Prostate gland (tissue), 2 donors: ENCODE results near the gene NRAP. TPM values are rescaled to one million over a fixed set of nuclear protein-coding genes. Genes with fewer than 3 reads are reported as not detected.

Experiments
- DNase-seq: peaks from one replicate; pipeline ENCODE4 v3.0.0-alpha.2; 2019; ENCODE audit warnings: low spot score
- H3K27ac ChIP-seq, 2 donors: fragments of 200-600 bp; sonication (generic); 2 replicates each; pipeline ENCODE4 v1.5.1; 2017 to 2019
- H3K27me3 ChIP-seq: fragments of 200-600 bp; sonication (generic); replicated peaks from 2 replicates; pipeline ENCODE4 v1.5.1; 2019; ENCODE audit not compliant: insufficient read depth
- H3K36me3 ChIP-seq, 2 donors: fragments of 200-600 bp; sonication (generic); 1 replicate in 1 of 2; 2 replicates in 1 of 2; pipeline versions ENCODE4 v1.5.1 to v1.8.1; 2017 to 2019
- H3K4me1 ChIP-seq: fragments of 200-600 bp; sonication (generic); replicated peaks from 2 replicates; pipeline ENCODE4 v1.5.1; 2019
- H3K4me3 ChIP-seq, 2 donors: fragments of 200-600 bp; sonication (generic); 2 replicates each; pipeline ENCODE4 v1.5.1; 2017 to 2019
- H3K9me3 ChIP-seq: fragments of 200-600 bp; sonication (generic); 2 replicates; pipeline ENCODE4 v1.5.1; 2017
- POLR2A ChIP-seq: fragments of 450-650 bp; IDR thresholded peaks from one replicate; pipeline ENCODE4 v1.6.1; 2016; ENCODE audit warnings: antibody characterized with exemption, mild to moderate bottlenecking
- POLR2AphosphoS5 ChIP-seq: sonication (generic); formaldehyde crosslinking; IDR thresholded peaks from one replicate; pipeline ENCODE4 v1.6.1; 2017; ENCODE audit warnings: antibody characterized with exemption
- WGBS: methylation state at CpG from one replicate; pipeline ENCODE4 v1.1.5; 2018; 5-methylcytosine and 5-hydroxymethylcytosine counted together
- intact Hi-C: fragments of 100-400 bp; cut with DNase I; formaldehyde crosslinking; loops from one replicate; pipeline ENCODE4 v1.14.2; 2022
- total RNA-seq, 2 donors: library from RNA; depleted of rRNA; stranded (reverse); fragments of >200 nt; gene quantifications; one replicate each; pipeline ENCODE4 v1.1.0, GENCODE V29; 2016
- TF ChIP-seq, protein P1 (sequence below), 4 experiments: fragments of 200-600 bp in 2 of 4; fragments of 450-650 bp in 2 of 4; sonication (generic) in 2 of 4; IDR thresholded peaks; 1 replicate in 3 of 4; 2 replicates in 1 of 4; pipeline ENCODE4 v1.5.1; 2016 to 2019; ENCODE audit warnings: antibody characterized with exemption in 4 of 4, mild to moderate bottlenecking in 2 of 4, moderate library complexity in 2 of 4

The NRAP gene
- total RNA-seq, 2 donors from 2014 or later: 0.85 to 11.2 TPM

DNA sequence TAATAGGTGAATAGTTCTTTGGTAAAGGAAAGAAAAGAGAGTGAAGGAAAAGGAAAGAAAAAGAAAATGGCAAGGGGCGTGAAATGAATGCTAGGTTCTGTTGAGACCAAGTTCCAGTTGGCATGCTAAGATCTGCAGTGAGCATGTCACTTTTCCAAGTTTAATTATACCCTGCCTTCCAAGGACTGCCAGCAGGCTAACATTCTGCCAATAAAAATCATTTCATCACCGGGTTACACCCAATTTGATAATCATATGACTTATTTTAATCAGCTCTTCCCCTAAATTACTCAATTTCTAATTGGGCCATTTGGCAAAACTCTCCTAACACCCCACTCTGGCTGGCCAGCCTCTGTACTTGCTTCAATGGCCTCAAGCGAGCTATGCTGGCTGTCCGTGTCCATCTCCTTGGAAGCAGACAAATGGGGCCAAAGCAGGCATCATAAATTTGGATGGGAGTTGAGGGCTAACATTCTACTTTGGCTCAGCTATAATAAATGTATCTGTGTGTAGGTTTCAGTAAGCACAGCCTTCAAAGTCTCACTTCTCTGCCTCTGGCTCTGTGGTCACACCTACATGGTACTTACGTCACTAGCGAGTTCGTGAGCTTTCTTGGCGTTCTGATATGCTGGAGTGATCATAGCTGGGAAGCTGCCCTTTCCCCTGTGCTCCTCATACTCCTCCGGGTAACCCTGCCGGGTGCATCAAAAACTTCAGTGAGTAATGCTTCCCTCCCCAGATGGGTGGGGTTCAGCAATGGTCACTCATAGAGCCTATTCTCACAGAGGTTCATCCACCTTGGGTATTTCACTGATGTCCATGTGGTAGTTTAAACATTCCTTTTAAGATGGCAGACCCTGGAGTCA, 17.3 kb downstream of the NRAP start:
- TF ChIP-seq POLR2A: no peak
- no peak for TF ChIP-seq POLR2AphosphoS5
- TF ChIP-seq, protein P1, sequence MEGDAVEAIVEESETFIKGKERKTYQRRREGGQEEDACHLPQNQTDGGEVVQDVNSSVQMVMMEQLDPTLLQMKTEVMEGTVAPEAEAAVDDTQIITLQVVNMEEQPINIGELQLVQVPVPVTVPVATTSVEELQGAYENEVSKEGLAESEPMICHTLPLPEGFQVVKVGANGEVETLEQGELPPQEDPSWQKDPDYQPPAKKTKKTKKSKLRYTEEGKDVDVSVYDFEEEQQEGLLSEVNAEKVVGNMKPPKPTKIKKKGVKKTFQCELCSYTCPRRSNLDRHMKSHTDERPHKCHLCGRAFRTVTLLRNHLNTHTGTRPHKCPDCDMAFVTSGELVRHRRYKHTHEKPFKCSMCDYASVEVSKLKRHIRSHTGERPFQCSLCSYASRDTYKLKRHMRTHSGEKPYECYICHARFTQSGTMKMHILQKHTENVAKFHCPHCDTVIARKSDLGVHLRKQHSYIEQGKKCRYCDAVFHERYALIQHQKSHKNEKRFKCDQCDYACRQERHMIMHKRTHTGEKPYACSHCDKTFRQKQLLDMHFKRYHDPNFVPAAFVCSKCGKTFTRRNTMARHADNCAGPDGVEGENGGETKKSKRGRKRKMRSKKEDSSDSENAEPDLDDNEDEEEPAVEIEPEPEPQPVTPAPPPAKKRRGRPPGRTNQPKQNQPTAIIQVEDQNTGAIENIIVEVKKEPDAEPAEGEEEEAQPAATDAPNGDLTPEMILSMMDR (IDR thresholded peaks at IDR 0.05): no peak
- Histone ChIP-seq H3K4me1 (no peaks in the 10 kb centered on the region), H3K9me3 (no peaks in the 10 kb centered on the region), H3K4me3 (no peak overlapping the region), H3K27me3 (no peaks in the 10 kb centered on the region), H3K36me3 (no peaks in the 10 kb centered on the region), H3K27ac (no peak overlapping the region)
- intact Hi-C loops: no loop called here
- WGBS: 86% methylated on average over 10 of the region's 10 CpGs
- no peak for DNase-seq

DNA sequence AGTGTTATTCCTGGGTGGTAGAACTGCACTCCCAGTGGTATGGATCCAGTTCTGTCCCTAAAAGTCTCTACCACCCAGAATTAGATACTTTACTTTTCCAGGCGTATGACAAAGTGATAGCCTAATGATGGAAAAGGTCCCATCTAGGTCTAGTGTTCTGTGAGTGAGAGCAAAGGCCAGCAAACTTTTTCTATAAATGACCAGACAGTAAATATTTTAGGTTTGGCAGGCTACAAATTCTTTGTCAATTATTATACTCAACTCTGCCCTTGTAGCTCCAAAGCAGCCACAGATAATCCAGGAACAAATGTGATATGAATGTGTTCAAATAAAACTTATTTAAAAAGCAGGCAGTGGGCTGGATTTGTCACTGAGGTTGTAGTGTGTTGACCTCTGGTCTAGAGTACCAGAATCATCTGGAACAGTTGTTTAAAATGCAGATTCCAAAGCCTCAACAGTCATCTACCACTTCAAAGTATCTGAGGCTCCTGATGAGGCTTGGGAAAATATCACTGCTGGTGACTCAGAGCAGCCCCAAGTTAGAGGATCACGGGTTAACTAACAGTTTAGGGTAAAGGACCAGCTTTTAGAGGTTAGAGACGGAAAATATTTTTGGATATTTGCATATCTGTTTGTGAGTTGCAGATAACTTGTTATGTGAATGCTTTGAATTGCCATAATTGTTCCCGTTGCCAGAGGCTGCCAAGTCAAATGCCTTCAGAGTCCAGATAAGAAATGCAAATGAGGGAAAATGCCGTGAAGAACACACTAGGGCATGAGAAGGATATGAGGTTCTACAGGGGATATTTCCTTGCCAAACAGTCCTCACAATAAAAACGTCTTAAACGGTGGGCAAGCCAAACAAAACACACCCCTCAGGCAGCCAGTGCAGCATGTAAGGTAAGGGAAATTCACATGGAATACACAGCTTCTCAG, 19.4 kb downstream of the NRAP start:
- TF ChIP-seq POLR2A (no peak), POLR2AphosphoS5 (no peak)
- TF ChIP-seq, protein P1 (IDR thresholded peaks at IDR 0.05): no peak
- 26% methylated on average over 7 of the region's 7 CpGs for WGBS
- no peaks in the 10 kb centered on the region for H3K36me3 ChIP-seq
- no peak for DNase-seq
- H3K4me1 ChIP-seq: no peaks in the 10 kb centered on the region
- intact Hi-C loops: no loop called here
- H3K9me3 ChIP-seq: no peaks in the 10 kb centered on the region
- no peak overlapping the region for H3K4me3 ChIP-seq
- H3K27me3 ChIP-seq: no peaks in the 10 kb centered on the region
- no peak overlapping the region for H3K27ac ChIP-seq

DNA sequence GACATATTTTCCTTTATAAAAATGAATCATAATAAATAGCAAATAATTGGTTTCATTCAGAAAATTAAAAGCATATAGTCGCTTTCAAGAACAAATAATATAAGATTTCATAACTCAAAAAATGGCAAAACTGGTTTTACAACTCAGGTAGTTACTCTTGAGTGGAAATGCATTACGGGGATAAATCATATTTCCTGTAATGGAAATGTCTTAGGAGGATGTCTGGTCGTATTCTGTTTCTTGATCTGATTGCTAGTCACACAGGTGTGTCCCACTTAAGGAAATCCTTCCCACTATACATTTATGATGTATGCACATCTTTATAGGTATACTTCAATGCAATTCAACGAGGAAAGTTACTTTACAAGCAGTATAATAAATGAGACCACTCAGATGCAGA, 20.7 kb downstream of the NRAP start:
- no peak overlapping the region for H3K27ac ChIP-seq
- no peak overlapping the region for H3K4me3 ChIP-seq
- intact Hi-C loops: no loop called here
- 50% methylated on average over 4 of the region's 4 CpGs for WGBS
- H3K27me3 ChIP-seq: no peaks in the 10 kb centered on the region
- no peaks in the 10 kb centered on the region for H3K9me3 ChIP-seq
- DNase-seq: no peak
- no peaks in the 10 kb centered on the region for H3K36me3 ChIP-seq
- TF ChIP-seq, protein P1 (IDR thresholded peaks at IDR 0.05): no peak
- TF ChIP-seq POLR2AphosphoS5 (no peak), POLR2A (no peak)
- H3K4me1 ChIP-seq: no peaks in the 10 kb centered on the region

DNA sequence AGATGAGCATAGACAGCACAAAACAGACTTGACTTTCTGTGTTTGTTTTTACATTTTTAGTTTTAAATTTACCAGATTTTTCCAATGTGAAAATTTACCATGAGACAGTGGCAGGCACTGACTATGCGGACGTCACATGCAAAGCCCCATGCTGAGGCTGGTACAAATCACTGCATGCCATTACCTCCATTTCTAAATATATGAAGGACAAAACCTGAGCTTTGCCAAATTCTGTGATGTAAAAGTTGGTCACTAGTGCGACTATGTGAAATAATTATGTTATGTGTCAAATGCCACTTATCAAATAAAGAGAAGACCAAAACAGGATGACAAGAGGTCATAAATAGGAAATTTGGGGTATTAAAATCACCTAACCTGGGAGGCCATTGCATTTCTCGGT, 22.1 kb downstream of the NRAP start:
- 73% methylated on average over 4 of the region's 4 CpGs for WGBS
- H3K27ac ChIP-seq: no peak overlapping the region
- no peak for DNase-seq
- no peak overlapping the region for H3K4me3 ChIP-seq
- H3K27me3 ChIP-seq: no peaks in the 10 kb centered on the region
- H3K36me3 ChIP-seq: no peaks in the 10 kb centered on the region
- TF ChIP-seq, protein P1 (IDR thresholded peaks at IDR 0.05): no peak
- TF ChIP-seq POLR2A: no peak
- no peak for TF ChIP-seq POLR2AphosphoS5
- intact Hi-C loops: no loop called here
- no peaks in the 10 kb centered on the region for H3K9me3 ChIP-seq
- H3K4me1 ChIP-seq: no peaks in the 10 kb centered on the region
